Aorta (tissue), 5 donors: ENCODE measurements around the gene DCXR. TPM values are rescaled to one million over a fixed set of nuclear protein-coding genes. Genes with fewer than 3 reads are reported as not detected.

Experiments
- ATAC-seq: fragments of 200-7000 bp; cut with Tn5 transposase; one replicate; pipeline ENCODE4 v1.9.1; 2022; ENCODE audit warnings: moderate library complexity; ENCODE audit not compliant: low FRiP score
- DNase-seq, 2 donors: peaks; one replicate each; pipeline ENCODE4 v3.0.0-alpha.2; 2020
- H3K27ac ChIP-seq, 2 donors: one replicate each; pipeline ENCODE4 v1.5.1; 2013; ENCODE audit warnings: low read length in 2 of 2, mild to moderate bottlenecking in 2 of 2, moderate library complexity in 2 of 2, control low read depth in 1 of 2, inconsistent platforms in 1 of 2, low read depth in 1 of 2
- H3K27me3 ChIP-seq, 2 donors: one replicate each; pipeline ENCODE4 v1.6.1; 2013; ENCODE audit warnings: control low read depth in 1 of 2, low read length in 1 of 2, mild to moderate bottlenecking in 1 of 2, moderate library complexity in 1 of 2; ENCODE audit not compliant: insufficient read depth in 2 of 2, control insufficient read depth in 1 of 2
- H3K36me3 ChIP-seq, 2 donors: one replicate each; pipeline ENCODE4 v1.6.1; 2013; ENCODE audit warnings: control low read depth in 1 of 2, low read length in 1 of 2, mild to moderate bottlenecking in 1 of 2; ENCODE audit not compliant: insufficient read depth in 2 of 2, control insufficient read depth in 1 of 2
- H3K4me1 ChIP-seq, 2 donors: one replicate each; pipeline ENCODE4 v1.6.1; 2013; ENCODE audit warnings: low read length in 2 of 2, control low read depth in 1 of 2, mild to moderate bottlenecking in 1 of 2, moderate library complexity in 1 of 2; ENCODE audit not compliant: insufficient read depth in 2 of 2, control insufficient read depth in 1 of 2
- H3K4me3 ChIP-seq, 2 donors: one replicate each; pipeline ENCODE4 v1.5.1; 2013; ENCODE audit warnings: low read length in 2 of 2, control low read depth in 1 of 2, mild to moderate bottlenecking in 1 of 2
- H3K9me3 ChIP-seq: one replicate; pipeline ENCODE4 v1.6.1; 2013; ENCODE audit warnings: mild to moderate bottlenecking, low read length; ENCODE audit not compliant: control insufficient read depth
- WGBS, 2 donors: extraction: QIAGEN DNeasy Blood & Tissue Kit; methylation state at CpG; one replicate each; pipeline ENCODE4 v1.1.7; 2013; 5-methylcytosine and 5-hydroxymethylcytosine counted together
- intact Hi-C, 2 donors: fragments of 100-400 bp; cut with DNase I; formaldehyde crosslinking; loops; one replicate each; pipeline versions ENCODE4 v1.14.2 to v1.15.0; 2022
- long read RNA-seq, 2 donors: library from polyadenylated mRNA; unstranded; transcript quantifications; one replicate each; pipeline ENCODE4 v2.0.0, GENCODE V29; 2020 to 2021
- polyA plus RNA-seq, 2 donors: library from polyadenylated mRNA; stranded (reverse); fragments of 200-250 nt; gene quantifications; one replicate each; pipeline ENCODE4 v1.2.3, GENCODE V29; 2013
- total RNA-seq, 2 donors: library from RNA; stranded (reverse); fragmentation: NEBNext Ultra II Directional; extraction: Animal tissue kit (Norgen Biotek cat#: 25700); gene quantifications; one replicate each; pipeline ENCODE4 v1.2.1, GENCODE V29; 2021
- donor health status: healthy with polysubstance abuse.
- donor health status: Bipolar disorder and iron deficiency.
- donor health status: DM: no; HTN: no; CAD: no.
- donor health status: DM: no; HTN: no; CAD: no.
- donor health status: DM: yes; HTN: yes; CAD: no.

DCXR gene
- 10 to 100 TPM; 34.9 to 62.2 TPM for total RNA-seq
- polyA plus RNA-seq = 10 to 100 TPM; 80.1 to 81.0 TPM
- long read RNA-seq, donor 1, transcript DCXR-201 (8 exons, 887 nt) = major isoform, 16 of 31 reads
- long read RNA-seq, donor 1, partial matches to known transcripts = 5 of 31 reads
- long read RNA-seq, donor 1, other reads (novel, unspliced or antisense) = 7 of 31 reads
- long read RNA-seq, donor 2, transcript DCXR-201 (8 exons, 887 nt) = major isoform, 6 of 10 reads
- long read RNA-seq, donor 2, partial matches to known transcripts = 0 of 10 reads
- long read RNA-seq, donor 2, other reads (novel, unspliced or antisense) = 1 of 10 reads

GRCh38 chr17:82037092-82037888, at the start of gene DCXR:
TSS of gene DCXR (minus strand) at chr17:82037697. CDS start at chr17:82037682, 15 bp downstream.
- intact Hi-C loops = loop anchor here (5.0 to 10.0 kb wide), 2 partner anchors 60 to 288 kb away; partner anchors contain the start of gene FASN (in 1 of the 2)
- DNase-seq = peak; percentile 98 to 99
- Histone ChIP-seq H3K27ac (peak within 1 kb of the TSS; percentile 20 to 85), H3K4me3 (peak within 1 kb of the TSS; percentile 15 to 22), H3K36me3 (no peaks in the 10 kb centered on the region), H3K9me3 (no peaks in the 10 kb centered on the region), H3K4me1 (no peaks in the 10 kb centered on the region), H3K27me3 (no peaks in the 10 kb centered on the region)
- WGBS, 2 donors = 0 to 1% methylated on average over 67 to 92 of the region's 92 CpGs
- peak; percentile 97 for ATAC-seq

- intact Hi-C loops = no loop called here
- ATAC-seq (no peak), DNase-seq (no peak)
- H3K27me3 ChIP-seq = no peaks in the 10 kb centered on the region
- 87 to 88% methylated on average over 24 to 25 of the region's 25 CpGs for WGBS, 2 donors
- peaks cover 0 to 13% of the 10 kb centered on the region in 2 donors for H3K36me3 ChIP-seq
- no peaks in the 10 kb centered on the region for H3K9me3 ChIP-seq
- no peak overlapping the region for H3K4me3 ChIP-seq
- H3K27ac ChIP-seq = no peak overlapping the region
- H3K4me1 ChIP-seq = no peaks in the 10 kb centered on the region
Observed at GRCh38 chr17:82085931-82086764, 48.7 kb upstream of the DCXR start.

- H3K27ac ChIP-seq = no peak overlapping the region
- no peak overlapping the region for H3K4me3 ChIP-seq
- H3K9me3 ChIP-seq = no peaks in the 10 kb centered on the region
- no peaks in the 10 kb centered on the region for H3K27me3 ChIP-seq
- DNase-seq (no peak), ATAC-seq (no peak)
- H3K4me1 ChIP-seq = no peaks in the 10 kb centered on the region
- peaks cover 0 to 19% of the 10 kb centered on the region in 2 donors for H3K36me3 ChIP-seq
- intact Hi-C loops = no loop called here
- 89 to 90% methylated on average over 38 to 49 of the region's 49 CpGs for WGBS, 2 donors
Observed at GRCh38 chr17:82085031-82085861, 47.7 kb upstream of the DCXR start.

GRCh38 chr17:82084373-82085030, 47.0 kb upstream of the DCXR start:
- H3K4me3 ChIP-seq = no peak overlapping the region
- H3K36me3 ChIP-seq = peaks cover 0 to 22% of the 10 kb centered on the region in 2 donors
- DNase-seq = no peak
- H3K27ac ChIP-seq = no peak overlapping the region
- WGBS, 2 donors = 89 to 93% methylated on average over 30 to 31 of the region's 31 CpGs
- no peaks in the 10 kb centered on the region for H3K27me3 ChIP-seq
- no peak for ATAC-seq
- no peaks in the 10 kb centered on the region for H3K9me3 ChIP-seq
- intact Hi-C loops = no loop called here
- H3K4me1 ChIP-seq = no peaks in the 10 kb centered on the region

GRCh38 chr17:82083533-82084359, 46.2 kb upstream of the DCXR start:
- DNase-seq (no peak), ATAC-seq (no peak)
- no peak overlapping the region for H3K4me3 ChIP-seq
- peaks cover 0 to 24% of the 10 kb centered on the region in 2 donors for H3K36me3 ChIP-seq
- H3K9me3 ChIP-seq = no peaks in the 10 kb centered on the region
- WGBS, 2 donors = 93% methylated on average over 54 to 55 of the region's 55 CpGs
- no peaks in the 10 kb centered on the region for H3K4me1 ChIP-seq
- intact Hi-C loops = no loop called here
- H3K27me3 ChIP-seq = no peaks in the 10 kb centered on the region
- no peak overlapping the region for H3K27ac ChIP-seq

- 94% methylated on average over 24 of the region's 24 CpGs for WGBS, 2 donors
- Histone ChIP-seq H3K27me3 (no peaks in the 10 kb centered on the region), H3K4me1 (no peaks in the 10 kb centered on the region), H3K4me3 (no peak overlapping the region), H3K9me3 (no peaks in the 10 kb centered on the region), H3K27ac (no peak overlapping the region), H3K36me3 (peaks cover 0 to 24% of the 10 kb centered on the region in 2 donors)
- DNase-seq = no peak
- intact Hi-C loops = no loop called here
- no peak for ATAC-seq
Observed at GRCh38 chr17:82083009-82083408, 45.5 kb upstream of the DCXR start.

GRCh38 chr17:82082456-82082855, 45.0 kb upstream of the DCXR start:
- intact Hi-C loops = no loop called here
- Histone ChIP-seq H3K4me3 (no peak overlapping the region), H3K9me3 (no peaks in the 10 kb centered on the region), H3K4me1 (no peaks in the 10 kb centered on the region), H3K27me3 (no peaks in the 10 kb centered on the region), H3K27ac (no peak overlapping the region), H3K36me3 (peaks cover 0 to 24% of the 10 kb centered on the region in 2 donors)
- DNase-seq (no peak), ATAC-seq (no peak)
- 89 to 93% methylated on average over 16 to 19 of the region's 19 CpGs for WGBS, 2 donors
